ENCODE data around the gene AURKA.
A peak's percentile ranks its signal among the peaks of the same experiment; 100 is the strongest.

AURKA gene

GRCh38 chr20:56389807-56390206 is 2.2 kb downstream of the AURKA start:
- no peak for DNase-seq

- DNase-seq: no peak
Measured at GRCh38 chr20:56388882-56389281, 3.1 kb downstream of the AURKA start.

GRCh38 chr20:56386219-56386618 is 5.8 kb downstream of the AURKA start:
- no peak for DNase-seq

- DNase-seq: no peak
Measured at GRCh38 chr20:56385130-56385529, 6.9 kb downstream of the AURKA start.

- DNase-seq: no peak
Measured at GRCh38 chr20:56383334-56383733, 8.7 kb downstream of the AURKA start.

GRCh38 chr20:56382696-56383095 is 9.3 kb downstream of the AURKA start:
- no peak for DNase-seq

GRCh38 chr20:56381501-56381900 is 10.5 kb downstream of the AURKA start:
- DNase-seq: no peak

- DNase-seq: peak; percentile 25
Measured at GRCh38 chr20:56380375-56380774, 11.6 kb downstream of the AURKA start.

GRCh38 chr20:56378386-56378785 is 13.6 kb downstream of the AURKA start:
- DNase-seq: no peak

GRCh38 chr20:56376331-56376730 is 15.7 kb downstream of the AURKA start:
- DNase-seq: no peak

- DNase-seq: peak; percentile 94
Measured at GRCh38 chr20:56373942-56374341, 18.1 kb downstream of the AURKA start.

- DNase-seq: no peak
Measured at GRCh38 chr20:56372850-56373249, 19.2 kb downstream of the AURKA start.

GRCh38 chr20:56371977-56372376 is 20.0 kb downstream of the AURKA start:
- DNase-seq: no peak

GRCh38 chr20:56369179-56369578 is 22.8 kb downstream of the AURKA start:
- DNase-seq: no peak

GRCh38 chr20:56368351-56369134 is 23.5 kb downstream of the AURKA start:
- DNase-seq: no peak

- DNase-seq: no peak
Measured at GRCh38 chr20:56363491-56363890, 28.5 kb downstream of the AURKA start.

- DNase-seq: no peak
Measured at GRCh38 chr20:56362833-56363413, 29.1 kb downstream of the AURKA start.

- no peak for DNase-seq
Measured at GRCh38 chr20:56361900-56362299, 30.1 kb downstream of the AURKA start.

- no peak for DNase-seq
Measured at GRCh38 chr20:56360908-56361205, 31.2 kb downstream of the AURKA start.

GRCh38 chr20:56360133-56360907 is 31.7 kb downstream of the AURKA start:
- no peak for DNase-seq

- peak; percentile 54 for DNase-seq
Measured at GRCh38 chr20:56359212-56360132, 32.5 kb downstream of the AURKA start.

- DNase-seq: peak; percentile 90
Measured at GRCh38 chr20:56358600-56359211, 33.3 kb downstream of the AURKA start, which contains the start of gene FAM210B. FAM210B (plus strand) TSS chr20:56358974; CDS start chr20:56359006, 32 bp downstream.
